Dermis blood vessel endothelial cell (primary cell): Measurements from ENCODE around the gene COBLL1. TPM values are rescaled to one million over a fixed set of nuclear protein-coding genes. Genes with fewer than 3 reads are reported as not detected.
"Not testable (repeated sequence)": the region's sequence is repeated elsewhere in the genome, so short reads cannot be mapped to it uniquely, and the experiment has no call there.

ENCODE experiments used
- DNase-seq: peaks from one replicate; pipeline ENCODE4 v3.0.0; 2010
- total RNA-seq: library from RNA; depleted of rRNA; stranded (reverse); fragments of >200 nt; gene quantifications from 2 replicates; pipeline ENCODE4 v1.2.3, GENCODE V29; 2014

Gene COBLL1
- total RNA-seq, 1 donor from 2014 or later = 7.8 TPM

DNA sequence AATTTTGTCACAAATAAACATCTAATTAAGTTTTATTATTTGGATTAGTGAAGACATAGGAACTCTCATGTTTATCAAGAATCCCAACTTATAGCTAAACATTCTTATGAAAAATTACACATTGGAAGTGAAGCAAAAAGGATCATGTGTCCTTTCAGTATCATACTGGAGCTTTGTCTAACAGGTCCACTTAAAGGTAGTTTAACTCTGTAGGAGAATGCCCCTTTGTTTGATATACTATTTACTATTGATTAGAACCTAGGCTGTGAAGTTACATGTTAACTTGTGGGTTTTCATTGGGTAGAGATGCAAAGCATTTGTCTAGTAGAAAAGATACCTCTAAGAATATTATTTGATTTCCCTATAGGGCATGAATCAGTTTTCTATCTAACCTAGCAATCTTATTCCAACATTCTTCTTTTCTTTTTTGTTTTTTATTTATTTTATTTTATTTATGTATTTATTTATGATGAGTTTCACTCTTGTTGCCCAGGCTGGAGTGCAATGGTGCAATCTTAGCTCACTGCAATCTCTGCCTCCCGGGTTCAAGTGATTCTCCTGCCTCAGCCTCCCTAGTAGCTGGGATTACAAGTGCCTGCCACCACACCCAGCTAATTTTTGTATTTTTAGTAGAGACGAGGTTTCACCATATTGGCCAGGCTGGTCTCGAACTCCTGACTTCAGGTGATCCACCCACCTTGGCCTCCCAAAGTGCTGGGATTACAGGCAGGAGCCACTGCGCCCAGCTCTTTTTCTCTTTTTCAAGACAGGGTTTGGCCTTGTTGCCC, 18.5 kb upstream of the COBLL1 start:
- not testable (repeated sequence) for DNase-seq

DNA sequence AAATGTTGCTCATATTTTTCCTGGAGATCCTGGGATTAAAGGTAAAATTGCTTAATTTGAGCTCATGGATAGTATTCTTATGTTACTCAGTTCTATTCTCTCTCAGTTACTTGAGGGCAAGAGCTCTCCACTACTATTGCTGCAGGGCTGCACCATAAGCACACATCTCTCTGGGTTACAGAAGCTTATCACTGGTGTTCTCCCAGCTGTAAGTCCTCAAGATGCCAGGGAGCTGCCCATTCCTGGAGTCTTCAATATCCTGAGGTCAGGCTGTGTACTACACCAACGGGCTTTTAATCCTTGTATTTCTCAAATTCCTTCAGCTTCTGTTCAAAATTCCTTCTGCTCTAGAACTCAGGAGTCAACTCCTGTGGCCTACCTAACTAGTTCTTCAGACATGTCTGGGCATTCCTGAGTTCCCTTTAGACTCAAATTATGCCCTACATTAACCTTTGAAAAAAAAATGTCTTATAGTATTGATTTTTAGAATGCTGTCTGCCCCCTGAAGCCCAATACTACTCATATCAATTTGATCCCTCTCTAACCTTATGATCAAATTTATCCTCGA, 17.7 kb upstream of the COBLL1 start:
- DNase-seq = no peak

DNA sequence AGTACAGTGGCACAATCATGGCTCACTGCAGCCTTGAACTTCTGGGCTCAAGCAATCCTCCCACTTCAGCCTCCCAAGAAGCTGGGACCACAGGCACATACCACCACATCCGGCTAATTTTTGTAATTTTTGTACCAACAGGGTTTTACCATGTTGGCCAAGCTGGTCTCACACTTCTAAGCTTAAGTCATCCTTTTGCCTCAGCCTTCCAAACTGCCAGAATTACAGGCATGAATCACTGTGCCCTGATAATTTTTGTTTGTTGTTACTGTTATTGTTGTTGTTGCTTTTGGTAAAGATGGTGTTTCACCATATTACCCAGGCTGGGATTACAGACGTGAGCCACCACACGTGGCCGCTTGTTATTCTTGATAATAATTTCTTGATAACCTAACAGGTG, 10.5 kb upstream of the COBLL1 start:
- DNase-seq = no peak

DNA sequence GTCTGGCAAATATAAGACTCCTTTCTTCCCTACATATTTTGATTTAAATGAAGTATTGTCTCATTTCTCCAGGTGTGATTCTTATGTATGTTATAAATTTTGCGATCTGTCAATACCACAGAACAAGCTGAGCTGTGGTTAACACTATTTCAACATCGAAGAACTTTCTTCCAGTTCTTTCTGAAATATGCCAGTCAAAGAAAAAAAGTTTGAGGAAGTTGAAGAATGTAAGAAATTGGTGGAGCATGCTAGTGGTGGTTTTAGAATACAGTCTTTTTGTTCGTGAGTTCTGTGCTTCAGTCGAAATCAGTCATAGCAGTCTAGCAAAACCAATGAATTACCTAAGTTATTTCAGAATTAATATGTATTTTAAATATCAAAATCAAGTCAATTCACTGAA, 8.6 kb upstream of the COBLL1 start:
- DNase-seq = no peak

DNA sequence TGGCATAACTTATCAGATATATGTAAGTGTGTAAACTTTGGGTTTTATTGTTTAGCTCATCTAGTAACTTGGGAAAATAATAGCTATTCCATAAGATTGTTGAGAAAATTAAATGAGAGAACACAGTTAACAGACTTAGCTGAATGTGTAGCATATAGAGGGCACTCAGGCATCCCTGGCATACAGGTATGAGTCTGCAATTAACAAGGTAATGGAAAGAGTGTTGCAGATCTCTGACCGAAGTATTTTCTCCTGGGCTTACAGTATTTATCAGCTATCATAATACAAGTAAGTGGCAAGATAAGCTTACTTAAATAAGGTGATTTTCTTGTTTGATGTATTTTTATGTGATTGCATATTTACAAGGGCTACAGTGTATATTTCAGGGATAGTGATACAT, 7.9 kb upstream of the COBLL1 start:
- DNase-seq = no peak

DNA sequence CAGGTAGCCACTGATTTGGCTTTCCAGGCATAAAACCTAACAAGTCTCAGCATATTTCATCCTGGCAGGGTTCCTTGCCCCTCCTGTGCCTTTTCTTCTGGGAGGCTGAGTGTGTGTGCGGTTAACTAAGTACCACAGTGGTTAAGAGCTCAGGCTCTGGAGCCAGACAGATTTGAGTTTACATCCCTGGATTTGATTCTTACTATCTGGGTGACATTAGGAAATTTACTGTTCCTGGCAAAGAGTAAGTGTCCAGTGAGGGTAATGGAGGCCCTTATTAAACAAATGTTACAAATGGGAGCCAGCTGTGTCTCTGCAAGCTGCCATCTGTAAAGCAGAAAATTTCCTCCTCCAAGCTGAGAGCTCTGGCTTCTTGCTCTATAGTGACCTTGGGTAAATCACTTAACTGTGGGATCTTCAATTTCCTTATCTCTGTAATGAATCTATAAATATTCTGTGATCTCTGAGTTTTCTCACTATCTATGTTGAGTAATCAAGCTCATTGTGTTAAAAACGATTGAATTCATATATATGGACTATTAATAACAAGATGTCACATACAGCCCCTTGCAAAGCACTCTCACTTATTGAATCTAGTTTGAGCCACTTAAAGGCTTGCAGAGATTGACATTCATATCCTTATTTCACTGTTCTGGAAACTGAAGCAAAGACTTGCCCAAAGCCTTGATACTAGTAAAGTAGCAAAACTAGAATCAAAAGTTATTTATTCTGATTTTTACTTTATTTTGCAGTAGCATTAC, 6.5 kb upstream of the COBLL1 start:
- no peak for DNase-seq

DNA sequence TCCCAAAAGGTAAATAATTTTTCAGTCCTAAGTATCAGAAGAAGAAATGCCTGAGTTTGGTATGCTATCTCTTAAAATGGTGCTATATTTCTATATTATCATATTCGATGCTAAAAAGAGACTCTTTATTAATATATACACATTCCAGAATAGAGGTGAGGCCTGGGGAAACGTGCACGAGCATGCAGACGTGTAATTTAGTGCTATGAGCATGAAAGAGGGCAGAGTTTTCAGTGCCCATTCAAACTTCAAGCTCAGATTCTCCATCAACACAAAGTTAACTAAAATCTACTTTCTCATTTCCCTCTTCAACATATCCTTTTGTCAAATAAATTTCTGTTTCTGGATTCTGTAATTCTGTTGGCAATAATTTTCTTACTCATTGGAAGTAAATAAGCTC, 5.7 kb upstream of the COBLL1 start:
- DNase-seq = no peak

DNA sequence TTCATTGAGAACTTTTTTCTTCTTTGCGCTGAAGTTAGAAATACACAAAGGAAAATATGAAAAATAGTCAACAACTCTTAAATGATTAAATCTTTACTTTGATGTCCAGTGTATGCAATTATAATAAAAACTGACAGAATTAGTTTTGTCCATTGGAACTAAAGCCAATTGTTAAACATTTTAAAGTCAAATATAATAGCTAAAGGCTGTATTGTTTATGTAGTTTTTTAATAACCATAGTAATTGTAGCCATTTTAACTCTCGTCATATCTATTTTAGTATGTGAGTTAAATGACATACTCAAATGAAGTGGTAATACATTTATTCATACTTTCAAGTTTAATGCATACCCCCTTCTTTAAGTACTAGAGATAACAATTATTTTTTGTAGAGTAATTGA, 4.7 kb upstream of the COBLL1 start:
- DNase-seq = no peak

DNA sequence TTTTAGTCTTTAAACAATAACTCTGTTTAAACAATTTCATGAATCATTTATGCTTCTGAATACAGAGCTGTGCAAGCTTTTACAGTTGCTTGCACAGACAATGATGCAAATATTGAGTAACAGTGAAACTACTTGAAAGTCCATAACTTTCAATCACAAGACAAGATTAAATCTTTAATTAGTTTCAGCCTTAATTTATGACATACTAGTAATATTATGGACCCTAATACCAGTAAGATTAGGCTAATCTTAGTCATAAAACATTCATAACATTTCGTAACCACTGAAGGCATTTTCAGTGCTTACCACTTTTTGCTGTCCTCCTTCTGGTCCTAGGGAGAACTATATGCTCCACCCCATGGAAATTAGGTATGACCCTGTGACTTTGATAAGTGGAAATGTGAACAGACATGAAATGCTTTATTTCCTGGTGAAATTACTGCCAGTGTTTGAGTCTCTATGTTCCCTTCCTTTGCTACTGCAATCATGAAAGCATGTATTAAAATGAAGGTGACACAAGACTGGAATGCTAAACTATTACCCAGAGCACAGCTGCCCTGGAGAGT, 1.8 kb upstream of the COBLL1 start:
- no peak for DNase-seq

DNA sequence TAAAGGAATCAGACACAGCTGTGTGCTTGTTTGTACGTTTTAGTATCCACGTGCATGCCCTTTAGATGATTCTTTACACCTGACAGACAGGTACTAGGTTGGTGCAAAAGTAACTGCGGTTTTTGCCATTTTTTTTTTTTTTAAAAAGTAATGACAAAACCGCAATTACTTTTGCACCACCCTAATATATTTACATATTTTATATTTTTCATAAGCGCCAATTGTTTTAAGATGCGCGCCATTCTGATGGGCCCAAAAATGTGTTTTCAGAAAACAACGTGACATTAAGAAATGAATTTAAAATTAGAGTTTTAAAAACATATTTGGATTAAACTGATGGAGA, 972 bp upstream of the COBLL1 start:
- no peak for DNase-seq

DNA sequence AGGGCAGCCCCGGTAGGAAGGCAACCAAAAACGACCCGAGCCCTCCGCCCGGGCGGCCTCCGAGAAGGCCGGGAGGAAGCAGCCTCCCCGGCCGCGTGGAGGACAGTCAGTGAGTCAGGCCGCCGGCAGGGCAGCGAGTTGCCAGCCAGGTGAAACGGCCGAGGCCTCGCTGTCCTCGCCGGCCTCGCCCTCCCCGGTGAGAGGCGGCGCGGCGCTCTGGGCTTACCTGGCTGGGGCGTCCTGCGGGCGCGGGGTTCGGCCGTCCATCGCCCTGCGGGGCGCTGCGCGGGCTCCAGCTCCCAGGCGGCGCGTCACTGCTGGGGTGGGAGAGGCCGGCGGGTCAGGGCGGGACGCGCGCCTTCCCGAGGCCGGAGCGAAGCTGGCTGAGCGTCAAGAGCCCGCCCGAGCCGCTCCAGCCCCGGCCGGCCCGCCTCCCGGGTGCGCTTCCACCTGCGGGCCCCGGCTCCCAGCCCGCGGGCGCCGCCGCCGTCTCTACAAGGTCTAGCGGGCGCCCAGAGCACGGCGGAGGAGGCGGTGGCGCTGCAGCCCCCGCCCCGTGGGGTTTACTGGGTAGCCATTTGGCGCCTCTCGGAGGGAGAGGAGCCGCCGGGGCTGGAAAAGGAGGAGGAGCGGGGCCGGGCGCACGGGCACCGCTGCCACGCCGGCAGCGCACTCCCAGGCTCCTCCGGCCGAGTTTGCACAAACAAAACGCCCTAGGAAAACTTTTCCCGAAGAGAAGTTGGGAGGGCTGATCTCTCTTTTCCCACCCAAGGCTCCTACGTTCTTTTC, 499 bp downstream of the COBLL1 start:
- DNase-seq = peak; percentile 85

DNA sequence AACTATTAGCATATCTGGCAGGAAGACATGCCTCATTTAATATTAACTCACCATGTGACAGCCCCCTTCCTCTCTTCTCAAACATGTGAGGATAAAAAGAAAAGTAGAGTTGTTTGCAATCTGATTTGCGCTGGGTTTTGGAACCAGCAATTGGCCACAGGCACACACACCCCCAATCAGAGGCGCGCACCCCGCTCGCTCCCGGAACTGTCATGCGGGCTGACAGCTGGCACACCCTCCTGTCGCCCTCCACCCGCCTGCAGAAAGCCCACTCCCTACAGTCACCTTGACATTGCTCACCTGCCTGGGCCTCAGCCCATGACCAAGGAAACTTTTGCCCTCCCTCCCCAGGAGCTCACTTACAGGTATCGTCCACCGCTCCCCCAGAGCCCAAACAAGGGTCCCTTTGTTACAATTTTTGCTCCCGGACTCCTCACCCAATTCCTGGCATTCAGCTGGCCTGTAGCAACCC, 1.1 kb downstream of the COBLL1 start:
- DNase-seq = peak; percentile 62

DNA sequence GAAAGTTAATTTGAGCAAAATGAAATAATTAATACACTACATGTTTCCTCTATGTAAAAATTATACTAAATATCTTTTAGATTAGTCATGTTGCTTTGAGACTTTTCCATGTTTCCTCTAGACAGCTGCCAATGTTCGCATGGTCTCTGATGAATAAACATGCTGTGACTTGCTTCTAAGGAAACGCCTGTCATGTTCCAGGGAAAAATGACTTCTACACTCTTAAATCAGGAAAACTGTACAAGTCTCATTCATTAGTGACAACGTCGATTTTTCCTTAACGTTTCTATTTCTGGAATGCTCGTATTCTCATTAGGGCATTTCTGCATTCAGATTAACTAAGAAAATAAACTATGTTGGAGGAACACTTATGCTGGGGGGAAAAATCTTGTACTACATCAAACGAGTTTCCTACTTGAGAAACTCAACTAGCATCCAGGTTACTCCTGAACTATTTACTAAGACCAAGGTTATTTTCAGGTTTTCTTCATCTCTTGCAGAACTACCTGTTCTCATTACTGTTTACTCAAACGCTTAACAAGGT, 1.6 kb downstream of the COBLL1 start:
- peak; percentile 93 for DNase-seq

DNA sequence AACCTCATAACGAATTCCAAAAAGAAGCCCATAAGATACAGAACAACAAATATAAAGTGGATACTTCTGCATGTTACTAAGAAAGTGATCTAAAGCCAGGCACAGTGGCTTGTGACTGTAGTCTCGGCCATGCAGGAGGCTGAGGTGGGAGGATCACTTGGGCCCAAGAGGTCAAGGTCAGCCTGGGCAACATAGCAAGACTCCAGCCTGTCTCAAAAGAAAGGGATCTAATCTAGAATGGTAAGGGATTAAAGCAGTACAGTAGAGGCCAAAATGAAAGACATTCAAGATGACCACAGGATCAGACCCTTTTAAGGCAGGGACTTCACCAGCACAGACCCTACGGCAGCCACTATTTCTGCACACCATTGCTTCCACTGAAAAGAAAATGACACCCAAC, 3.8 kb downstream of the COBLL1 start:
- no peak for DNase-seq

DNA sequence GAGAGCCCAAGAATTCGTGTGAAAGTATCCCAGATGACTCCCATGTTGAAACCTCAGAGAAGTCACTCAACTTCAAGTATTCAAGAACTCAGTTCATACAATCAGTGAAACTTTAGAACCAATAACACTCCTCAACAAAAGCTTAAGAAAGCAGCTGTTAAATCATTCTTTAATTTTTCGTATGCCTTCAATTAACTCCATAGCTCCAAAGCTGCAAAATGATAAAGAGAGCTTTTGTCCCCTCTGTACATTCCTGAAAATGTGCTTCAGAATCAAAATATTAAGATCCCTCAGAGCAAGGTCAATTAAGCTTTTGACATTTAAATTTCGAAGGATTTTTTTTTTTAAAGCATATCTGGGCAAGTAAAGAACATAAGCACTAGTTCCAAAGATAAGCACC, 4.7 kb downstream of the COBLL1 start:
- DNase-seq = no peak

DNA sequence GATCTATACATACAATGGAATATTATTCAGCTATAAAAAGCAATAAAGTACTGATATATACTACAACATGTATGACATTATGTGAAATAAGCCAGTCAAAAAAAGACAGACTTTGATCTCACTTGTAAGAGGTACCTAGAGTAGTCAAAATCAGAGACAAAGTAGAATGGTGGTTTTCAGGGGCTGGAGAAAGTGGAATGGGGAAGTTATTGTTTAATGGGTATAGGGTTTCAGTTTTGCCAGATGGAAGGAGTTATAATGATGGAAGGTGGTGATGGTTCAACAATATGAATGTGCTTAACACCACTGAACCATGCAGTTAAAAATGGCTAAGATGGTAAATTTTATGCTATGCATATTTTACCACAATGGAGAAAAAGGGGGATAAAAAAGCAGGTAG, 6.3 kb downstream of the COBLL1 start:
- DNase-seq = no peak

DNA sequence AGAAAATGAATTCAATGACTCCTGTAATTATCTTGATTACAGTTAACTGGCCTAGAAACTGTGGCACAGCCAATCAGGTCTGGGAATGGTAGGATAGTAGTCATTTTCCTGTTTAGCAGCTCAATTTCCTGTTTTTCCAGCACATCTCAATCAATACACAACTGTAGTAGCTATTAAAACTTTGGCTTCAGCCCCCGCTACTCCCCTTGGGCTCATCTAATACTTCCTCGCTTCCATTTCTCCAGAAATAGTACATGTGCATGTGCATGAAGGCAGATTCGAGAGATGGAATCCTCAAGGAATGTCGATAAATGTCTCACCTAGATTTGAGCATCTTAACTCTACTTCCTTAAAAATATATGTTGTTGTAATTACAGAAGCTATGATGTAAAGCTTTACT, 9.7 kb downstream of the COBLL1 start:
- peak; percentile 61 for DNase-seq

DNA sequence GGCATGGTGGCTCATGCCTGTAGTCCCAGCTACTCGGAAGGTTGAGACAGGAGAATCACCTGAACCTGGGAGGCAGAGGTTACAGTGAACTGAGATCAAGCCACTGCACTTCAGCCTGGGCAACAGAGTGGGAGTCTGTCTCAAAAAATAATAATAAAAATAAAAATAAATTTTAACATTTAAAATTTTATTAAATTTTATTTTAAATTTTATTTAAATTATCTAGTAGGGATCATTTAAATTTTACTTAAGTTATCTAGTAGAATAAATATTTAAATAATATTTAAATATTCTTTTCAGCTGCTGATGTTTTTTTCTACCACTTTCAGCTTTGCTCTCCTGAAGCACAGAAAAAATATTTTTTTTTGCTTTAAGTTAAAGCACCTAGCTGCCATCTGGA, 10.4 kb downstream of the COBLL1 start:
- no peak for DNase-seq

DNA sequence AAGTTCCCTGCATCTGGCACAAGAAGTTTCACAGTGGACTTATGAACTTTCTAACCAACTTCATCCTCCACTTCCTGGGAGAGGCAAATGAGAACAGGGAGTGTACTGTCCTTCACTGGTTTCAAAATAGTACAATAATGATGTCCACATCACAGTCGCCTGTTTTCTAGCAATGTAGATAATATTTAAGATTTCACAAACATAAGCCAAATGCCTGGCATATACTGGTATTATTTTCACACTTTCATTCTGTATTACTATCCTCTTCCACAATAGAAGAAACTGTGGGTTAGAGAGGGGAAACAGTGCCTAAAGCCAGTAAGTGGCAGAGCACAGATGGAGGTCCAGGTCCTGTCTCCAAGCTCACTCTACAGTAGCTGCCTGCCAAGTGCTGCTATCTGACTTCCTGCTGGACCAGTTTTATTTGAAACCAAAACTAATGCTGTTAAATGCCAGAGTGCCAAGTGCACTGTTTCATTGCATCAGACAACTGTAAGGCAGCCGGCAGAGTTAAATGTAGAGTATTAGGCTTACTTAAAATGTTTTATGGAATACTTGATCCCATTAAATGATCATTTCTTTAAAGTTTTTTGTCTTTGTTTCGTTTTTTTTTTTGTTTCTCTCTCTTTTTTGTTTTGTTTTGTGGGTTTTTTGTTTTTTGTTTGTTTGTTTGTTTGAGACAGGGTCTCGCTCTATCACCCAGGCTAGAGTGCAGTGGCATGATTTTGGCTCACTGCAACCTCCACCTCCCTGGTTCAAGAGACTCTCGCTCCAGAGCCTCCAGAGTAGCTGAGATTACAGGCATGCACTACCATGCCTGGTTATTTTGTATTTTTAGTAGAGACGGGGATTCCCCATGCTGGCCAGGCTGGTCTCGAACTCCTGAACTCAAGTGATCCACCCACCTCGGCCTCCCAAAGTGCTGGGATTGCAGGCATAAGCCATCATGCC, 15.1 kb downstream of the COBLL1 start:
- peak; percentile 46 for DNase-seq

DNA sequence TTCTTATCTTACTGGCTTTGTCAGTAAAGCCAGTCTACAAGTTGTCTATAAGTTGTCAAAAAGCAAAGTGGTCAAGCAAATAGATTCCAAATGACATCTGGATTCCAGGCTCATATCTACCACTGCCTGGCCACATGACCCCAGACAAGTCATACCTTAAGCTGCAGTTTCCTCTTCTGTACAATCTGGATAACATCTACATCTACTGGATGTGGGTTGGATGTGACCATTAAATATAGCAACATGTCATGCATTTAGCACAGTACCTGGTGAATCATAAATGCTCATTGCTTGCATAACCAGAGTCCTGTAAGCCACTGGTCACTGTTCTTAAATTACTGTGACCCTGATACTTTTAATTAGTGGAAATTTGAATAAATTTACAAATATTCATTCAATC, 16.8 kb downstream of the COBLL1 start:
- DNase-seq = no peak

DNA sequence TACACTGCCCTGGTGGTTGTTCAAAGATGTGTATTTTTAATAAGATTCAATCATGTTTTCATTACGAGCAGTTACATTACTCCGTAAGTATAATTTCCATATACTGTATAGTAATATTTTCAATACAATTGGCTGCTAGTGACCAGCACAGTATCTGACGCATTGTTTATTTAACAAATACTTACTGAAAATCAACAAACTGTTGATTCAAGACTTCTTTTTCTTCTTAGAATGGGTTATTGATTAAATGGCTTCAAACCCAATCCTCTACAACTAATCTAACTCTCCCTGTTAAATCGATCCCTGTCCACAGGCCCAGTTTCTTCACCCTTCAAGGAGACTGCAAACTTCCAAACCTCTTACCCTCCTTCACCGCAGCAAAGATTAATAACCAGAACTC, 18.5 kb downstream of the COBLL1 start:
- DNase-seq = no peak
